Parathyroid adenoma (tissue), 2 donors: ENCODE results near the gene FBXL13.
A peak's percentile ranks its signal among the peaks of the same experiment; 100 is the strongest.

Experiments
- H2AFZ ChIP-seq: fragments of 300-600 bp; sonication (generic); one replicate; pipeline ENCODE4 v1.7.0; 2017; ENCODE audit warnings: antibody characterized with exemption, mild to moderate bottlenecking
- H3K27ac ChIP-seq: fragments of 300-600 bp; sonication (generic); one replicate; pipeline ENCODE4 v1.7.0; 2017
- H3K27me3 ChIP-seq: fragments of 300-600 bp; sonication (generic); one replicate; pipeline ENCODE4 v1.7.0; 2017; ENCODE audit warnings: low read length; ENCODE audit not compliant: control insufficient read depth, insufficient read depth
- H3K36me3 ChIP-seq: fragments of 300-600 bp; sonication (generic); one replicate; pipeline ENCODE4 v1.7.0; 2017; ENCODE audit warnings: low read length; ENCODE audit not compliant: control insufficient read depth, insufficient read depth
- H3K4me1 ChIP-seq: fragments of 300-600 bp; sonication (generic); one replicate; pipeline ENCODE4 v1.7.0; 2017; ENCODE audit warnings: control low read depth
- H3K4me2 ChIP-seq: fragments of 300-600 bp; sonication (generic); one replicate; pipeline ENCODE4 v1.7.0; 2017; ENCODE audit warnings: low read length
- H3K4me3 ChIP-seq: fragments of 300-600 bp; sonication (generic); one replicate; pipeline ENCODE4 v1.7.0; 2017; ENCODE audit warnings: low read depth, low read length
- H3K79me2 ChIP-seq: fragments of 300-600 bp; sonication (generic); one replicate; pipeline ENCODE4 v1.7.0; 2017; ENCODE audit warnings: control low read depth
- H3K9ac ChIP-seq: fragments of 300-600 bp; sonication (generic); one replicate; pipeline ENCODE4 v1.7.0; 2017; ENCODE audit warnings: mild to moderate bottlenecking
- H3K9me3 ChIP-seq: fragments of 300-600 bp; sonication (generic); one replicate; pipeline ENCODE4 v1.7.0; 2017; ENCODE audit warnings: low read length; ENCODE audit not compliant: control insufficient read depth
- TF ChIP-seq, protein P1 (sequence below): fragments of 300-600 bp; sonication (generic); IDR thresholded peaks from one replicate; pipeline ENCODE4 v1.7.0; 2017; ENCODE audit warnings: antibody characterized with exemption, mild to moderate bottlenecking
- donor health status: primary hyperparathyroidism.

Gene FBXL13

DNA sequence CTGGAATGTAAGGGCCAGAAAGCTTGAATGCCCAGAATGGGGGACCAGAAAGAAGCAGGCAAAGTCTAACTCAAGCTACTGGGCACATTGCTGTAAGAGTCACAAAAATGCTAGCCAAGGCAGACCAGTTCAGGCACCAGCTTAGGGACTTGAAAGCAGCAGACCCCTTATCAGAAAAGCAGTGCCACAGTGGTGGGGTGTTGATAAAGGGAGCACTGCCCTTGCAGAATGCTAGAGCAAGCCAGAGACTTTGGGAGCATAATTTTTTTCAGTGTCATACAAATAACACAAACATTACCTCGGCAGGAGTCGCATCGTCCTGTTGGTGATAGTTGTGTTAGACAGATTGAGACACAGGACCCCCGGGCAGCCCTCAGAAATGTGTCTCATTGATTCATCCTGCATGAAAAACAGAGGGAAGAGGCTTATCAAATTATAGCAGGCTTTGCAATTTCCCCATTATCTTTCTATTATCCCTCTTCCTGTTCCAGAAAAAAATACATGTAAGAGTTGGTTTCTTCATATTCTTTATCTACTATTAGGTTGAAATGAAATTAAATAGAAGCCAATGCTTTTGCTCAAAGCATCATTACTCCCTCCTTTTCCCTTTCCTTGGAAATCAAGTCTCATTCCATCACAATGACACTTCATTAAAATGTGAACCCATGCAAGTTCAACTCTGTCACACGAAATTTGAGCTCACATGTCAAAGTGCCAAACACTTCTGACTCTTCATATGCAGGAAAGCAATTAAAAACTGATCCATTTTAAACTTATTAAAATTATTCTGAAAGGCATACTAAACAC, 148.4 kb downstream of the FBXL13 start:
- TF ChIP-seq, protein P1, sequence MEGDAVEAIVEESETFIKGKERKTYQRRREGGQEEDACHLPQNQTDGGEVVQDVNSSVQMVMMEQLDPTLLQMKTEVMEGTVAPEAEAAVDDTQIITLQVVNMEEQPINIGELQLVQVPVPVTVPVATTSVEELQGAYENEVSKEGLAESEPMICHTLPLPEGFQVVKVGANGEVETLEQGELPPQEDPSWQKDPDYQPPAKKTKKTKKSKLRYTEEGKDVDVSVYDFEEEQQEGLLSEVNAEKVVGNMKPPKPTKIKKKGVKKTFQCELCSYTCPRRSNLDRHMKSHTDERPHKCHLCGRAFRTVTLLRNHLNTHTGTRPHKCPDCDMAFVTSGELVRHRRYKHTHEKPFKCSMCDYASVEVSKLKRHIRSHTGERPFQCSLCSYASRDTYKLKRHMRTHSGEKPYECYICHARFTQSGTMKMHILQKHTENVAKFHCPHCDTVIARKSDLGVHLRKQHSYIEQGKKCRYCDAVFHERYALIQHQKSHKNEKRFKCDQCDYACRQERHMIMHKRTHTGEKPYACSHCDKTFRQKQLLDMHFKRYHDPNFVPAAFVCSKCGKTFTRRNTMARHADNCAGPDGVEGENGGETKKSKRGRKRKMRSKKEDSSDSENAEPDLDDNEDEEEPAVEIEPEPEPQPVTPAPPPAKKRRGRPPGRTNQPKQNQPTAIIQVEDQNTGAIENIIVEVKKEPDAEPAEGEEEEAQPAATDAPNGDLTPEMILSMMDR: no peak
- H2AFZ ChIP-seq: no peak overlapping the region
- no peaks in the 10 kb centered on the region for H3K27me3 ChIP-seq
- H3K9ac ChIP-seq: no peak overlapping the region
- no peak overlapping the region for H3K27ac ChIP-seq
- H3K9me3 ChIP-seq: no peaks in the 10 kb centered on the region
- H3K4me3 ChIP-seq: no peak overlapping the region
- no peaks in the 10 kb centered on the region for H3K4me1 ChIP-seq
- H3K79me2 ChIP-seq: no peaks in the 10 kb centered on the region
- H3K4me2 ChIP-seq: no peak overlapping the region
- no peaks in the 10 kb centered on the region for H3K36me3 ChIP-seq

DNA sequence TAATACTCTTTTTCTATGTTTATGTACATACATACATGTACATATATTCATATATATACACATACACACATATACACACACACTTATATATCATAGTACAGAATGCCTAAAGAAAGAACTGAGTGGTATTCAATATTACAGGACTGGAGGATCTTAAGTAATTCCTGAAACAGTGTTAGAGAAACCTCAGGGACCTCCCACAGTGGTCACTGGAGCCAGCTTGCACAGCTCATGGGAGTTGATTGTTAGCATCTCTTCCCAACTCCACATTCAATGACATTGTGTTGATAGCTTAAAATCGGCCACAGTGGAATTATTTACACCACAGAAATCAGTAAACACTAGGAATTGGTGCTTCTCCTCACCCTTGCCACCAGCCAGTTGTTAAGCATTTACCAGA, 155.8 kb downstream of the FBXL13 start:
- Histone ChIP-seq H2AFZ (no peak overlapping the region), H3K4me3 (no peak overlapping the region), H3K27ac (no peak overlapping the region), H3K4me1 (peaks cover 3% of the 10 kb centered on the region), H3K4me2 (no peak overlapping the region), H3K27me3 (no peaks in the 10 kb centered on the region), H3K9me3 (no peaks in the 10 kb centered on the region), H3K79me2 (no peaks in the 10 kb centered on the region), H3K9ac (no peak overlapping the region), H3K36me3 (no peaks in the 10 kb centered on the region)
- TF ChIP-seq, protein P1: no peak

DNA sequence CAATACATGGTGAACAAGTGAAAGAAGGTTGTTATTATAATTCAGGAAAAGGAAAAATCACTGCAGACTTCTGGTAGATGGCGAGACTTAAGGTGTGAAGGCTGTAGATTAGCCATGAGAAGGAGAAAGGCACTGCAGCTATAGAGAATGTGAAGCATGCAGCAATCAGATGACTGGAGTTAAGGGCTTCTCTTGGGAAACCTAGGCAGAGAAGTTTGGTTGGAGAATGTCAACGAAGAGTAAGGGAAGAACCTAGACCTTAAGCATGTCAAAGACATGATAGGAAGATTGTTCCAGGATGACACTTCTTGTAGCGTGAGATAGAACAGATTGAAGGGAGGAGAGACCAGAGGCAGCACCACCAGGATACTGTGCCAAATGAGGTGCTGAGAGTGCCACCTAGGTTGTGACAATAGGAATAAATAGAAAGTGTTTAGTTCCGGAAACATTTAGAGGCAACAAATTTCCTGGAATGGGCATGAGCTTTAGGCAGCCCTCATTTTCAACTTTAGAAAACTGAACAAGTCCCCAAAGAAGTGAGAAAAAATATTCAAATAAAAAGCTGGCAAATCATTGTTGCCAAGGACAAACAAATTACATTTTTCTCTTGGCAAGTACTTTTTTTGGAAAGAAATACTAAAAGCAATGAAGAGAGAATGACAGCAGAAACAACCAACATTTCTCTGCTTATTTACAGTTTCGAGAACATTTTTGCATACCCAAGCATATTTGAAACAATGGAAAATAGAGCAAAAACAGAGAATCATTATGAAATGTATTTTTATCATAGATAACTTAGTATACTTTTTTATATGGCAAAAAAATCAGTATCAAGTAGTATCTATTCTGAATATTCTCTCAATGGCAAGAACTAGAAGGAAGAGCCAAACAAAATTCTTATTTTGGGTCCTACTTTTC, 156.9 kb downstream of the FBXL13 start:
- H3K9ac ChIP-seq: no peak overlapping the region
- H3K27me3 ChIP-seq: no peaks in the 10 kb centered on the region
- H3K9me3 ChIP-seq: no peaks in the 10 kb centered on the region
- peaks cover 3% of the 10 kb centered on the region for H3K4me1 ChIP-seq
- no peak overlapping the region for H3K4me3 ChIP-seq
- H2AFZ ChIP-seq: no peak overlapping the region
- H3K27ac ChIP-seq: no peak overlapping the region
- H3K4me2 ChIP-seq: no peak overlapping the region
- TF ChIP-seq, protein P1: peak; percentile 12
- H3K36me3 ChIP-seq: no peaks in the 10 kb centered on the region
- no peaks in the 10 kb centered on the region for H3K79me2 ChIP-seq

DNA sequence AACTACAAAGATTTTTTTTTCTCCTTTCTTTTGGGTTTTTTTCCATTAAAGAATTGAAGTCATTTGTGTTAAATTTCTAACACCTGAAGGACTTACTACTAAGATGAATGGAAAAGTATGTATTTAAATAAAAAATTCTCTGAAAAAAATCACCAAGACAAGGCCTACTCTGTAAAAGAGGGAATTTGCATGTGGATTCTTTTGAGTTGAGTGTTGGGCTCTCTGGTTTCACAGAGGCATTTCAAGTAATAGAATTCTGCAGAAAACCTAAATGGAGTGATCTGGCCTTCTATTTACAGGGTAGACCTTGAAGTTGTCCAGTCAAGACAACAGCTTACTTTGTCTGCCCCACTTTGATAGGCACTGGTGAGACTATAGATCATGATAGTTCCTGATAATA, 157.7 kb downstream of the FBXL13 start:
- TF ChIP-seq, protein P1: no peak
- no peak overlapping the region for H3K4me2 ChIP-seq
- peaks cover 3% of the 10 kb centered on the region for H3K4me1 ChIP-seq
- H3K36me3 ChIP-seq: no peaks in the 10 kb centered on the region
- H3K27me3 ChIP-seq: no peaks in the 10 kb centered on the region
- no peak overlapping the region for H3K27ac ChIP-seq
- no peak overlapping the region for H3K4me3 ChIP-seq
- H3K9me3 ChIP-seq: no peaks in the 10 kb centered on the region
- H3K79me2 ChIP-seq: no peaks in the 10 kb centered on the region
- no peak overlapping the region for H2AFZ ChIP-seq
- H3K9ac ChIP-seq: no peak overlapping the region
